Right kidney (tissue), 1 donor: ENCODE data around the gene OTUD4.
"Not testable (repeated sequence)": the region's sequence is repeated elsewhere in the genome, so short reads cannot be mapped to it uniquely, and the experiment has no call there.

Source experiments
- DNase-seq: peaks from one replicate; pipeline ENCODE4 v3.0.0-alpha.2; 2016

Gene OTUD4

DNA sequence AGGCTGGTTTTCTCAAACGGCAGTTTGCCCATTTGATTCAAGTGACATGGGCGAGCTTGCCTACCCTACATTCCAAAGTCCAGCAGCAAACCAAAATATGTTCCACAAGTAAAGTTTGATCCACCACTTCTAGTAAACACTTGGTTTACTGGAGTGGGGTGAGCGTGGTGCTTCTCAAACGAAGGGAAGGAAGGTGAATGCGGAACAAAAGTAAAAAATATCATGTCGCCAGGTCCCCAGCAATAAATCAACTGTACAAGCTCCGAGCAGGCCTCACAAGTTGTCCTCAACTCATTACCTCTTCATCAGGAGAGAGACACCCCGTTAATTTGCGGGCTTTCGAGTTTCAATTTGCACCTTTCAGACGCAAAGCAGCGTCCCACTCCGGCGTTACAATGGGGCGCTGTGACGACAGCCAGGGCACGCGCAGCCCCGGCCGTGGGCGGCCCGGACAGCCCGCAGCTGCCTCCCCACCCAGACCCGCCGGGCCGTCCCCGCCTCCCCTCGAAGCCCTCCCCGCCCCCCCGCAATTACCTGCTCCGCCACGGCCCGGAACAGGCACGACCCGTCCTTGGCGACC, 1.0 kb downstream of the OTUD4 start:
- peak; percentile 75 for DNase-seq

DNA sequence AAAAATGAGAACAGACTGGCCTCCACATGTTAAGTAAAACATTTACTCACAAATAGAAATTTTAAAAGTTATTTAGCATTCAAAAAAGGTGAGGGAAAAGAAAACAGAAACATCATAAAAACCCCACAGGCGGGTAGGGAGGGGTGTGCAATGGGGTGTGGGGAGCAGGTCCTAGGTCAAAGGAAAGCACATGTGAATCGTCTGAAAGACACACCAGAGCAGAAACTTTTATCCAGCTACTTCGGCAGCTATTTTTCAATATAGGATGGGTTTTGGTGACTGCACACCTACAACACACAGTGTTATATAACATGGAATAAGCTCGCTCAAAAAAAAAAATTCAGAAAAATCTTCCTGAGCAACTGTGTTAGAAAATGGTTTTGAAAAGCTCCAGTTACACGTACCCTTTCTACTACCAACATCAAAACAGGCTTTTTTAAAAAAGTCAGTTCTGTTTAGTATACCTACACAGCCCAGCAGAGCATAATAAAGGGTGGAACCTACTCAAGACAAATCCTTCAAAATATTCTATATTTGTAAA, 1.6 kb downstream of the OTUD4 start:
- no peak for DNase-seq

GRCh38 chr4:145177906-145178538, 2.4 kb downstream of the OTUD4 start:
- DNase-seq: peak; percentile 25

- DNase-seq: no peak
Observed at GRCh38 chr4:145177511-145177905, 2.9 kb downstream of the OTUD4 start.

DNA sequence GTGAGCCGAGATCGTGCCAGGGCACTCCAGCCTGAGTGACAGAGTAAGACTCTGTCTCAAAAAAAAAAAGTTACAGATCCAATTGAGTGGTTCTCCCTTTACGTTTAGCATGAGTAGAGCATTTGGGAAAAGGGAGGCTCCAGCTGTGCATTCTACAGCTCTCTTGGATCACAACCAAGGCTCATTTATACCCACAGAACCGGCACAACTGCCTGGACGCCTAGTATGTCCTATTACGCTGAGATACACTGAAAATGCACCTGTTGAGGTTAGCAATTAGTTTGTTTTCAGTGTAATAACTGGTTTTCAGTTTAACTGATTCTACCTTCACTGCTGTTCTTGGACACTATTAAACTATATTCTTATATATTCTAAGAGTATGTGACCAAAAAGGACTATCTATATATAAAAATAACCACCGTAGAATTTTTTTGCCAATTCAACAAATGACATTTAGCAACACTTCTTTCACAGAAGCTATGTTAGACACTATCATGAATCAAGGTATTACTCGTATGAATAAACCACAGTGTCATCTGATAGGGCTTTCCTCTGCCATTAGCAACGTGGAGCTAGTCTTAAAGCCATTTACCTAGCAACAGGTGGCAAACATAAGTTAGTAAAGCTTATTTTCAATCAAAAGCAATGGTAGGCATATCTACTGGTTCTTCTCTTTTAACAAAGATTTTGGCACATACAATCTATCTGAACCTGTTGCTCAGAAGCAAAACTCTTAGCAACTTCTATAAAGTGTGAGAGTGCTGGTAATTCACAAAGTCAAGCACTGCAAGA, 3.6 kb downstream of the OTUD4 start:
- no peak for DNase-seq

DNA sequence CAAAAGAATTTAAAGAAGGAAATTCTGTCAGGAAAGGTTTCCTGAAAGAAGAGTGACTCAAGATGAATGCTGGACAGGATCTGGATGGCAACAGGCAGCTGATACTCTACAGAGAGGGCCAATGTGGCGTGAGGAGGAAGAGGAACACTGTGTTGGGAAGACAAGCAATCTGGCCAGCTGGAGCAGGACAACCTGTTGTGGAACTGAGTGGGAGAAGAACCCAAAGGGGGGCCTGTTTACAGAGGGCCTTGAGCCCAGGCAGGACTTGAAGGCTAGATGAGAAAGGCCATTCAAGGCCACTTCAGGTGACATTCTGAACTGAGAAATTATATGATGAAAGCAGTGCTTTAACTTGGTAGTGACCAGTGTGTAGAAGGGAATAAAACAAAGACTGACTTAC, 8.5 kb downstream of the OTUD4 start:
- DNase-seq: no peak

DNA sequence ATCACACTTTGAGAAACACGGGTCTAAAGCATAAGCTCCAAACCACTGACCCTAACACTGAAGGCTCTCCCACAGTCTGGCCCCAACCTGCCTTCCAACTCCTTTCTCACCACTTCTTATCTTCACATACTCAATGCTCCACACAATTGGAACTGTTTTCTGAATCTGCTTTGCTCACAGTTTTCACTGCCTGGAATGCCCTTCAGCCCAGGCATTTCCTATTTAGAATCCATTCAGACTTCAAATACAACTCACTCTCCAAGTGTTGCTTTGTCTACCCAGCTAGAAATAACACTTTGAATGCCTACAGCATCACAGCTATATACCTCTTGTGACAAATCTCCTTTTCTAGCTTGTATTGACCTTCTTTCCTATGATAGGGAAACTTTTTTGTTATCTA, 10.2 kb downstream of the OTUD4 start:
- DNase-seq: no peak

DNA sequence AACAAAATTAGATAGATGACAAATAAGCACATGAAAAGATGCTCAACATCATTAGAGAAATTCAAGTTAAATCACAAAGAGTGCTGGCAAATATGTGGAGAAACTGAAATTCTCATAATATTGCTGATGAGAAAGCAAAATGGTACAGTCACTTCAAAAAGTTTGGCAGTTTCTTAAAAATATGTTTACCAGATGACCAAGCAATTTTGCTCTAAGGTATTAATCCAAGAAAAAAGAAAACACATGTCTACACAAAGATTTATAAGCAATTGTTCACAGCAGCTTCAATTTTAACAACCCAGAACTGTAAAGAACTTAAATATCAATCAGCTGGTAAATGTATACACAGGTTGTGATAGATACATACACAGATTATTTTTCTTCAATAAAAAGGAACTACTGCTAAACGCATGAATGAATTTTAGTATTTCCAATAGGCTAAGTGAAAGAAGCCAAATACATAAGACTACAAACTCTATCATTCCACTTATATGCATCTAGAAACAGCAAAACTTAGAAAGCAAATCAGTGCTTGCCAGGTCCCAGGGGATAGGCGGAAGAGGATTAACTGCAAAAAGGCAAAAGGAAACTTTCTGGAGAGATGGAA, 11.7 kb downstream of the OTUD4 start:
- no peak for DNase-seq

GRCh38 chr4:145167887-145168286, 12.5 kb downstream of the OTUD4 start:
- DNase-seq: no peak

DNA sequence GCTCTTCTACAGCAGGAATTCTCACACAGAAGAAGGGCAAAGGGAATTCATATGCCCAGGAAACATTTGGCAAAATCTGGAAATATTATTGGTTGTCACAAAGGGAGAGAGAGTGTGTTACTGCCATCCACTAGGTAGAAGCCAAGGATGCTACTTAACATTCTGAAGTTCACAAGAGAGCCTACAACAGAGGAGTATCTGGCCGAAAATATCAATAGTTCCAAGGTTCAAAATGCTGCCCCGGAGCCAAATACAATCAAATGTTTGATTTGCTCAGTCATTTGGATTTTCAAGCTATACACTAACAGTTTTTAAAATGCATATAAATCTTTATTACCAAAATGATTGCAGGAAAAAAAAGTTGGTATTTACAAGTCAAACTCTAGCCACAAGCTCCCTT, 18.8 kb downstream of the OTUD4 start:
- DNase-seq: no peak

DNA sequence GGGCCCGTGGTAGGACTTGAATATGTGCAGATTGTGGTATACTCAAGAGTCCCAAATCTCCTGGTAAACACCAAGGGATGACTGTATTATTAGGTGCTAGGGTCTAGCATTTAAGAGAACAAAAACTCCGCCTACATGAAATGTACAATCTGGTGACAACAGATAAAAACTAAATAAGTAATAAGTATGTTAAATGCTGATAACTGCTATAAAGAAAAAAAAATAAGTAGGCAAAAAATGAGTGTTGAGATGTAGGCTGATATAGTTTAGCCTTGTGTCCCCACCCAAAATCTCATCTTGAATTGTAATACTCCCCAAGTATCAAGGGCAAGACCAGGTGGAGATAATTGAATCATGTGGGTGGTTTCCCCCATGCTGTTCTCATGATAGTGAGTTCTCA, 23.4 kb downstream of the OTUD4 start:
- DNase-seq: no peak

DNA sequence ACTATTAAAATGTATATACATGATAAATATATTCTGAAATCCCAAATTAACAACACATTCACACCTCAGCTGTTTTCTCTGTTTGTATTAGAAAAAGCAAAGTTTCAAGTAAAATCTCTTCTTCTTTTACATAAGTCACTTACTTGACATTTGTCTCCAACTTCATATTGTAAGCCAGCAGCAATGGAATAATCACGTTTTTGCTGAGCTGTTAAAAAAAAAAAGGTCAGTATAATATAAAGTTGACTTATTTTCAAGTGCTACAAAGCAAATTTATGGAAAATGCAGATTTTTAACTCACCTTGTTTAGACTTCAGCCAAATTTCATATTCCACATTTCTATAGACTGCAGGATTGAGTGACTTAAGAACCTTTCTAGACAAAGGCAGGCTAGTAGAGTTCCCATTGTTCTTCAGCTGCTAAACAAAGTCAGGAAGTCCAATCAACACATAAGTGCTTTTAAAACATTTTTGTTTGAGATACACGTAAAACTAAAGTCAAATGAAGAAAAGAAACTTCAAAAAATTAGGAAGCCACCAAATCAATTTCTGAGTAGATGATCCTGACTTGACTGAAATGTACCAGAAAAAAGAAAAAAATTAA, 25.0 kb downstream of the OTUD4 start:
- no peak for DNase-seq

DNA sequence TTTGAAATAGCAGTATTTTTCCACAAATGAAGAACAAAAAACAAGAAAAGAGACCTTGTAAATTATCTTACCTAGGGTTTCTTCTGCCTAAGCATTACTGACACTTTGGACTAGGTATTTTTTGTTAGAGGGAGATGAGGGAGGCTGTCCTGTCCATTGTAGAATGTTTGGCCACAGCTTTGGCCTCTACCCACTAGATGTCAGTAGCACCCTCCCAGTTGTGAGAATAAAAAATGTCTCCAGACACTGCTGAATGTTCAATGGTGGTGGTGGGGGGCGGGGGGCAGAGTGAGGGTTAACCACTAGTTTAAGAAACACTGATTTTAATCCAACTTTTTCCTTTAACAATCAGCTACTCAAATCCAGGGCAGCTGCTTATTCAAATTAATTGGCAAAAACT, 25.8 kb downstream of the OTUD4 start:
- no peak for DNase-seq

- DNase-seq: no peak
Observed at GRCh38 chr4:145153904-145154298, 26.5 kb downstream of the OTUD4 start.

DNA sequence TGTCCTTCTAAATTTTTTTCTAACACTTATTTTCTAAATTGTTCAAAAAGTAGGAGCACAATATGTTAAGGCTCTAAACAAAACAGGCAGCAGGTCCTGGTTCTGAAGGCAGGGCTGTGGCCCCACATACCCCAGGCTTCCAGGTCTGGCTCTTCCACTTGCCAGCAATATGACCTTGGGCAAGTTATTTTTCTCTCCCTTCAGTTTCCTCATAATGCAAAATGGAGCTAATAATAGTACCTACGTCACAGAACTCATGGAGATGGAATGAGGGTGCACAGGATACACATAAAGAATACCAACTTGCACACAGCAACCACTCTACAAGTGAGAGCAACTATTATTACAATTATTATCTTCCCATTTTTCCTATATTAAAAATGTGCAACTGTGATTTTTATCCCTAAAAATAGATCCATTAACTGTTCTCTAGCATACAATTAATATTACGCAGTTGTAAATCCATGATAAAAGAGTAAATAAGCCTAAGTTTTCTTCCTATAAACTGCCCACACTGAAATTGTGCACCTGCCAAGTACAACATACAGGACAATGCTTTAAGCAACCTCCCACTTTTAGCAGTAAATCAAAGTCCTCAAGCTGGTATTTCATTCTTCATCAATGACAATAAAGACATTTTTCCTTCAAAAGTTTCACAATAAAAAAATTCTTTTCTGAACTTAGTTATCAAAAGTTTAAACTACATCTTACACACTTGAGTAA, 27.0 kb downstream of the OTUD4 start:
- no peak for DNase-seq

DNA sequence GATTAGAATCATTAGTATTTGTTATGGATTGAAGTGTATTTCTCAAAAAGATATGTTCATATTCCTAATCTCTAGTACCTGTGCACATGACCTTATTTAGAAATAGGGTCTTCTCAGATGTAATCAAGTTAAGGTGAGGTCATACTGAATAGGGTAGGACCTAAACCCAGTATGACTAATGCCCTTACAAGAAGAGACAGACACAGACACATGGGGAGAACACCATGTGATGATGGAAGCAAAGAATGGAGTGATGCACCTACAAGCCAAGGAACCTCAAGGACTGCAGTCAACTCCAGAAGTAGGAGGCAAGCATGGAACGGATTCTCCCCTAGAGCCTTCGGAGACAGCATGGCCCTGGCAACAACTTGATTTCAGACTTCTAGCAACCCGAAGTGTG, 31.4 kb downstream of the OTUD4 start:
- no peak for DNase-seq

DNA sequence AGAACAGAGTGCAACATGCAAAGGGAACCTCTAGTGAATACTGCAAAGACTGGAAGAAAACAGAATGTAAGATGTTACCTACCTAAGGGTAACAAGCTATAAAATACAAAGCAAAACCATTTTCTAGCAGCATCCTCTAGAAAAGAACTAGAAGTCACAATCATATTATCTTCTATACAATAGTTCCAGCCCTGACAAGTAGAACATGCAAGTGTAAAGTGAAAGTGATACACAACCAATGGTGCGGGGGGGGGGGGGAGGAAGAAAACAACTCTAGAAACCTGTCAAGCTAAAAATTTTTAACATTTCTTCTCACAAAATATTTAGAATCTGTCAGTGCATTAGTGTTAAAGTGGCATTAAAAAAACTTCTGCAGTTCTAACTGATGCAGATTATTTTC, 44.2 kb downstream of the OTUD4 start:
- not testable (repeated sequence) for DNase-seq

- no peak for DNase-seq
Observed at GRCh38 chr4:145132511-145133098, 47.8 kb downstream of the OTUD4 start.

GRCh38 chr4:145131848-145132247, 48.5 kb downstream of the OTUD4 start:
- DNase-seq: no peak

DNA sequence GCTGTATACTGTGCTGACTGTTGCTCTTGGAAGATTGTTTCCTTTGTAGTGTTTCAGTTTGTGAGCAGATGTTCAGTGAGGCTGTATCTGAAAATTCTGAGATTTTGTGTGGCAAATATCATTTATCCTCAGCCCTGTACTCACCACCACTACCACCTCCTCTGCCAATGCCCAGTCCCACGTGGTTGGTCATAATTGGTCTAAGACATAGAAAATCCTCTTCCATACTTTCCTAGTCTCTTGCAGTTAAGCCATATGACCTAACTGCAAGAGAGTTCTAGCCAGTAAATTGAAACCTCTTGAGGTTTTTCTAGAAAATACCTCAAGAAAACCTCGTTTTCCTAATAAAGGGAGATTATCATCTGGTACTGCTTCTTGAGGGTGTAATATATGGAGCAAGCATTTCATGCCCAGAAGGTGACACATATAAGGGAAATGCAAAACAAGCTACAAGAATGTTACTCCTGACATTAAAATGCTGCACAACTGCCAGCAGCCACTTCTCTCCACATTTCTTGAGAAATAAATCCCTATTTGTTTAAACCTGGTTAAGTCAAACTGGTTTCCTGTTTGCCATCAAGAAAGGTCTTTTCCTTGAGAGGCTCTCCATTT, 49.5 kb downstream of the OTUD4 start:
- no peak for DNase-seq

- no peak for DNase-seq
Observed at GRCh38 chr4:145130130-145130529, 50.3 kb downstream of the OTUD4 start.
